Fibroblast of skin of back (primary cell): Measurements from ENCODE around the gene PSMB4.
"Not testable (repeated sequence)": the region's sequence is repeated elsewhere in the genome, so short reads cannot be mapped to it uniquely, and the experiment has no call there.

Experiments used
- DNase-seq: peaks from one replicate; pipeline ENCODE4 v3.0.0-alpha.2; 2013

The PSMB4 gene

GRCh38 chr1:151390221-151391078 lies 8.9 kb upstream of the PSMB4 start:
- not testable (repeated sequence) for DNase-seq

- no peak for DNase-seq
Observed at GRCh38 chr1:151391079-151391563, 8.3 kb upstream of the PSMB4 start.

- DNase-seq: no peak
Observed at GRCh38 chr1:151393583-151393982, 5.8 kb upstream of the PSMB4 start.

GRCh38 chr1:151396265-151396664 lies 3.1 kb upstream of the PSMB4 start:
- not testable (repeated sequence) for DNase-seq

- DNase-seq: peak; percentile 18
Observed at GRCh38 chr1:151401125-151401788, 1.9 kb downstream of the PSMB4 start.

- DNase-seq: no peak
Observed at GRCh38 chr1:151401860-151402259, 2.5 kb downstream of the PSMB4 start.

GRCh38 chr1:151402764-151403163 lies 3.4 kb downstream of the PSMB4 start:
- no peak for DNase-seq

- DNase-seq: no peak
Observed at GRCh38 chr1:151403612-151404011, 4.2 kb downstream of the PSMB4 start.

- DNase-seq: no peak
Observed at GRCh38 chr1:151405187-151405951, 6.0 kb downstream of the PSMB4 start.

GRCh38 chr1:151406176-151406575 lies 6.8 kb downstream of the PSMB4 start:
- DNase-seq: no peak

GRCh38 chr1:151407304-151407703 lies 7.9 kb downstream of the PSMB4 start:
- DNase-seq: no peak

- DNase-seq: peak; percentile 15
Observed at GRCh38 chr1:151408891-151409290, 9.5 kb downstream of the PSMB4 start.

- no peak for DNase-seq
Observed at GRCh38 chr1:151411884-151412283, 12.5 kb downstream of the PSMB4 start.

GRCh38 chr1:151416231-151416630 lies 16.9 kb downstream of the PSMB4 start:
- peak; percentile 30 for DNase-seq

GRCh38 chr1:151418081-151418480 lies 18.7 kb downstream of the PSMB4 start:
- no peak for DNase-seq

- no peak for DNase-seq
Observed at GRCh38 chr1:151419819-151420218, 20.4 kb downstream of the PSMB4 start.

GRCh38 chr1:151425103-151425502 lies 25.7 kb downstream of the PSMB4 start:
- DNase-seq: no peak

- DNase-seq: no peak
Observed at GRCh38 chr1:151428068-151428467, 28.7 kb downstream of the PSMB4 start.

- not testable (repeated sequence) for DNase-seq
Observed at GRCh38 chr1:151433827-151434226, 34.5 kb downstream of the PSMB4 start.

- DNase-seq: no peak
Observed at GRCh38 chr1:151435174-151435573, 35.8 kb downstream of the PSMB4 start.

- no peak for DNase-seq
Observed at GRCh38 chr1:151436985-151437384, 37.6 kb downstream of the PSMB4 start.

- not testable (repeated sequence) for DNase-seq
Observed at GRCh38 chr1:151437396-151437795, 38.0 kb downstream of the PSMB4 start.
